ENCODE data around the gene C9orf153. TPM values are rescaled to one million over a fixed set of nuclear protein-coding genes. Genes with fewer than 3 reads are reported as not detected.

C9orf153 gene
- total RNA-seq, 1 donor, result 0.45 TPM

DNA sequence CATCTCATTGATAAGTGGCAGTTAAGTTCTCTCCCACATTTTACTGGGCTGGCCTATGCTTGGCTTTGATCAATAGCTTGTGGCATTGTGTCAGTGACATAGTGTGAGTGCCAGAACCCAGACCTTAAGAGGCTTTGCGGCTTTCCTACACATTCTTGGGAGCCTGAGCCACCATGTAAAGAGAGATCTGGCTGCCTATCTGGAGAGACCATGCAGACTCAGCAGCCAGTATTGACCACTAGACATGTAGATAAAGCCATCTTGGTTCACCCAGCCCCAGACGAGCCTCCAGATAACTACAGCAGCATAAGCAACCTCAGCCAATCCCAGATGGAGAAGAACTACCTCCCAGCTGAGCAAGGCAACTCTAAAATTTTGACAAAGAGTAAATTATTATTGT, 28.6 kb downstream of the C9orf153 start:
- DNase-seq (ENCODE audit: low read depth), result no peak
- H3K4me3 ChIP-seq (ENCODE audit: low read depth, low read length), result no peak overlapping the region
- TF ChIP-seq, protein P1, sequence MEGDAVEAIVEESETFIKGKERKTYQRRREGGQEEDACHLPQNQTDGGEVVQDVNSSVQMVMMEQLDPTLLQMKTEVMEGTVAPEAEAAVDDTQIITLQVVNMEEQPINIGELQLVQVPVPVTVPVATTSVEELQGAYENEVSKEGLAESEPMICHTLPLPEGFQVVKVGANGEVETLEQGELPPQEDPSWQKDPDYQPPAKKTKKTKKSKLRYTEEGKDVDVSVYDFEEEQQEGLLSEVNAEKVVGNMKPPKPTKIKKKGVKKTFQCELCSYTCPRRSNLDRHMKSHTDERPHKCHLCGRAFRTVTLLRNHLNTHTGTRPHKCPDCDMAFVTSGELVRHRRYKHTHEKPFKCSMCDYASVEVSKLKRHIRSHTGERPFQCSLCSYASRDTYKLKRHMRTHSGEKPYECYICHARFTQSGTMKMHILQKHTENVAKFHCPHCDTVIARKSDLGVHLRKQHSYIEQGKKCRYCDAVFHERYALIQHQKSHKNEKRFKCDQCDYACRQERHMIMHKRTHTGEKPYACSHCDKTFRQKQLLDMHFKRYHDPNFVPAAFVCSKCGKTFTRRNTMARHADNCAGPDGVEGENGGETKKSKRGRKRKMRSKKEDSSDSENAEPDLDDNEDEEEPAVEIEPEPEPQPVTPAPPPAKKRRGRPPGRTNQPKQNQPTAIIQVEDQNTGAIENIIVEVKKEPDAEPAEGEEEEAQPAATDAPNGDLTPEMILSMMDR (IDR thresholded peaks at IDR 0.05; ENCODE audit: insufficient read depth, low read length), result no peak

GRCh38 chr9:86222667-86223066, 36.8 kb downstream of the C9orf153 start:
- no peak overlapping the region for H3K4me3 ChIP-seq (ENCODE audit: low read depth, low read length)
- no peak for DNase-seq (ENCODE audit: low read depth)
- TF ChIP-seq, protein P1 (IDR thresholded peaks at IDR 0.05; ENCODE audit: insufficient read depth, low read length), result no peak

- DNase-seq (ENCODE audit: low read depth), result no peak
- TF ChIP-seq, protein P1 (IDR thresholded peaks at IDR 0.05; ENCODE audit: insufficient read depth, low read length), result no peak
- no peak overlapping the region for H3K4me3 ChIP-seq (ENCODE audit: low read depth, low read length)
Measured at GRCh38 chr9:86219606-86220005, 39.9 kb downstream of the C9orf153 start.

DNA sequence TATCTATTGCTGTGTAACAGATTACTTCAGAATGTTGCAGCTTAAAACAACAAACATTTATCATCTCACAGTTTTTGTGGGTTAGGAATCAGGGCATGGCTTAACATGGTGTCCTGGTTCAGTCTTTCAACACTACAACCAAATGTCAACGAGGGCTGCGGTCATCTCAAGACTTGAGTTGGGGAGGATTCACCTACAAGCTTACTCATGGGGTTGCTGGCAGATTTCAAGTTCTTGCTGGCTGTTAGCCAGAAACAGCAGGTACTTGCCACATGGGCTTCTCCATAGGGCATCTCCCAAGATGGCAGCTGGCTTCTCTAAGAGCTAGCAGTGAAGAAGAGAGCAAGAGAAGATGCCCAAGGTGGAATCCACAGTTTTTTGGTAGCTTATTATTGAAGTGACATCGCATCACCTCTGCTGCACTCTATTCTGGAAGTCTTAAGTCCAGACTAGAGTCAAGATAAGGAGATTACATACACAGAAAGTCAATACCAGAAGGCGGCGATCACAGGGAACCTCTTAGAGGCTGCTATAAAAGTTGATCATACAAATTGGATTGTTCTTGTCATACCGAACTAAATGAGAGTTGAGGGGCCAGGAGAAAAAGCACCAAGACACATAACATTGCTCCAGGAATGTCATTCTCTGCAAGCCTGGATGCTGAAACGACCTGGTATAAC, 42.2 kb downstream of the C9orf153 start:
- TF ChIP-seq, protein P1 (IDR thresholded peaks at IDR 0.05; ENCODE audit: insufficient read depth, low read length), result no peak
- DNase-seq (ENCODE audit: low read depth), result no peak
- H3K4me3 ChIP-seq (ENCODE audit: low read depth, low read length), result no peak overlapping the region

GRCh38 chr9:86207193-86207592, 52.3 kb downstream of the C9orf153 start:
- TF ChIP-seq, protein P1 (IDR thresholded peaks at IDR 0.05; ENCODE audit: insufficient read depth, low read length), result no peak
- no peak overlapping the region for H3K4me3 ChIP-seq (ENCODE audit: low read depth, low read length)
- no peak for DNase-seq (ENCODE audit: low read depth)

DNA sequence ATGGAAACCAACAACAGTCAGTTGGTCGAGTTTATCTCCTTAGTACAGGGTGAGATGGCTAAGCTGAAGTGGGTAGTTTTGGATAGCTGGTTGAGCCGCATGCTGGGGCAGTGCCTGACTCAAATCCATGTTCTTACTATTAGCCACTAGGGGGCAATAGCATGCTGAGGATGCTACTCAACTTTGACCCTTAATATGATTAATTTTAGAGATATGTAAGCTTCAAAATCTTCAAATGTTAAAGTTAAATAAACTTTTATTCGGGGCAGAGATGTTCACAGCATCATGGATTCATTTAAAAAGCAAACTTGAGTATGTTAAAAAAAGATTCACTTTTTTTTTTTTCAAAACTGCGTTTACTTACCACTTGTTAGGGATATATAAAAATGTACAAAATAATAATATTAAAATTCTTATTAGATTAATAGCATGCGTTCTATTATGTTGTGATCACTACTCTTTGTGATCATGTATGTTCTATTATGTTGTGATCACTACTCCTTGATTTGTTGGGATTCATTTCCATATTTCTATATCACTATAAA, 57.0 kb downstream of the C9orf153 start:
- DNase-seq (ENCODE audit: low read depth), result peak; percentile 66
- TF ChIP-seq, protein P1 (IDR thresholded peaks at IDR 0.05; ENCODE audit: insufficient read depth, low read length), result peak; percentile 76
- H3K4me3 ChIP-seq (ENCODE audit: low read depth, low read length), result no peak overlapping the region
